NCI-H2171 (cell line): Measurements from ENCODE around the gene SENP8.

Source experiments
- DNase-seq: peaks from one replicate; lab custom pipeline; 2025; lab: John Stamatoyannopoulos, UW

SENP8 gene

GRCh38 chr15:72175186-72176044, 57.2 kb downstream of the SENP8 start:
- DNase-seq, result no peak

- no peak for DNase-seq
Measured at GRCh38 chr15:72176159-72176558, 58.0 kb downstream of the SENP8 start.

GRCh38 chr15:72176743-72177142, 58.5 kb downstream of the SENP8 start:
- DNase-seq, result no peak

GRCh38 chr15:72178976-72179585, 60.9 kb downstream of the SENP8 start:
- DNase-seq, result no peak

- no peak for DNase-seq
Measured at GRCh38 chr15:72179950-72180581, 61.9 kb downstream of the SENP8 start.

- no peak for DNase-seq
Measured at GRCh38 chr15:72180761-72181324, 62.6 kb downstream of the SENP8 start.

- no peak for DNase-seq
Measured at GRCh38 chr15:72182244-72182643, 64.0 kb downstream of the SENP8 start.

GRCh38 chr15:72182673-72183072, 64.5 kb downstream of the SENP8 start:
- no peak for DNase-seq

GRCh38 chr15:72183781-72184164, 65.6 kb downstream of the SENP8 start:
- no peak for DNase-seq

GRCh38 chr15:72184165-72184811, 66.1 kb downstream of the SENP8 start:
- DNase-seq, result no peak

- no peak for DNase-seq
Measured at GRCh38 chr15:72189250-72189902, 71.2 kb downstream of the SENP8 start.

GRCh38 chr15:72192416-72192815, 74.2 kb downstream of the SENP8 start:
- DNase-seq, result no peak
